Uterus (tissue), 2 donors: ENCODE results near the gene ISCU.

Experiments used
- POLR2A ChIP-seq, 2 donors: fragments of 450-650 bp; IDR thresholded peaks; one replicate each; pipeline ENCODE4 v1.6.1; 2016; ENCODE audit warnings: antibody characterized with exemption in 2 of 2, mild to moderate bottlenecking in 1 of 2, moderate library complexity in 1 of 2
- TF ChIP-seq, protein P1 (sequence below), 4 experiments: fragments of 200-600 bp in 2 of 4; fragments of 450-650 bp in 2 of 4; sonication (generic) in 2 of 4; IDR thresholded peaks; one replicate each; pipeline ENCODE4 v1.5.1; 2016 to 2019; ENCODE audit warnings: antibody characterized with exemption in 4 of 4, mild to moderate bottlenecking in 2 of 4, moderate library complexity in 1 of 4

DNA sequence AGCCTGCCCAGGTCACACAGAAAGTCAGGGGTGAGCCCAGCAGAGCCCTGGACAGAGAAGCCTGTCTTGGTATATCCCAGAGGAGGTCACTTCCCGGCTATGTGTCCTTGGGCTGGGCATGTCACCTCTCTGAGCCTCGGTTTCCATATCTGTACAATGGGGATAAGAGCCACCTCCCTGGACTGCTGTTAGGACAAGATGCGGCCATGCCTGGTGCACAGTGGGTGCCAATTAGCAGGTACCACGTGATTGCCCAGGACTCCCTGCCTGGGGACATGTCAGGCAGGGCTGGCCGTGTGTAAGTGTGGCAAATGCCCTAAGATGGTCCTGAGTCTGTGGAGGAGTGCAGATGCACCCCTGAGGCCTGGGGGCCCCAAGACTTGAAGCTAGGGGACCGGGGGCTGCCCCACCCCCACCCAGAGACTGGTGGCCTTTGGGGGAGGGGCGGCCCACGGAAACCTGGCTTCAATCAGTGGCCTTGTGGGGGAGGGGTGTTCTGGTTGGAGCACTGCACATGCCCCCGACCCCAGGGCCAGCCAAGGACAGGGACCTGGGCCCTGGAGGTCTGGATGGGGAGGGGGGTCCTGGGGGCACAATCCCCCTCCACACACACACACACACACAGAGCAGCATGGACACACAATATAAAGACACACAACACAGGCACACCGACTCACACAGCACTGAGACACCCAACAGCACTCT is 34.6 kb downstream of the ISCU start:
- TF ChIP-seq, protein P1, sequence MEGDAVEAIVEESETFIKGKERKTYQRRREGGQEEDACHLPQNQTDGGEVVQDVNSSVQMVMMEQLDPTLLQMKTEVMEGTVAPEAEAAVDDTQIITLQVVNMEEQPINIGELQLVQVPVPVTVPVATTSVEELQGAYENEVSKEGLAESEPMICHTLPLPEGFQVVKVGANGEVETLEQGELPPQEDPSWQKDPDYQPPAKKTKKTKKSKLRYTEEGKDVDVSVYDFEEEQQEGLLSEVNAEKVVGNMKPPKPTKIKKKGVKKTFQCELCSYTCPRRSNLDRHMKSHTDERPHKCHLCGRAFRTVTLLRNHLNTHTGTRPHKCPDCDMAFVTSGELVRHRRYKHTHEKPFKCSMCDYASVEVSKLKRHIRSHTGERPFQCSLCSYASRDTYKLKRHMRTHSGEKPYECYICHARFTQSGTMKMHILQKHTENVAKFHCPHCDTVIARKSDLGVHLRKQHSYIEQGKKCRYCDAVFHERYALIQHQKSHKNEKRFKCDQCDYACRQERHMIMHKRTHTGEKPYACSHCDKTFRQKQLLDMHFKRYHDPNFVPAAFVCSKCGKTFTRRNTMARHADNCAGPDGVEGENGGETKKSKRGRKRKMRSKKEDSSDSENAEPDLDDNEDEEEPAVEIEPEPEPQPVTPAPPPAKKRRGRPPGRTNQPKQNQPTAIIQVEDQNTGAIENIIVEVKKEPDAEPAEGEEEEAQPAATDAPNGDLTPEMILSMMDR (IDR thresholded peaks at IDR 0.05) = no peak
- TF ChIP-seq POLR2A (IDR thresholded peaks at IDR 0.05) = no peak
